ENCODE measurements around the gene GPR173.

Gene GPR173

GRCh38 chrX:53048169-53049126, at the start of gene GPR173:
Gene GPR173 (plus strand): TSS chrX:53048789. CDS start chrX:53076622, 27,833 bp downstream.
- peak; percentile 37 for DNase-seq

GRCh38 chrX:53000447-53001135, 48.0 kb upstream of the GPR173 start:
- DNase-seq = no peak

DNA sequence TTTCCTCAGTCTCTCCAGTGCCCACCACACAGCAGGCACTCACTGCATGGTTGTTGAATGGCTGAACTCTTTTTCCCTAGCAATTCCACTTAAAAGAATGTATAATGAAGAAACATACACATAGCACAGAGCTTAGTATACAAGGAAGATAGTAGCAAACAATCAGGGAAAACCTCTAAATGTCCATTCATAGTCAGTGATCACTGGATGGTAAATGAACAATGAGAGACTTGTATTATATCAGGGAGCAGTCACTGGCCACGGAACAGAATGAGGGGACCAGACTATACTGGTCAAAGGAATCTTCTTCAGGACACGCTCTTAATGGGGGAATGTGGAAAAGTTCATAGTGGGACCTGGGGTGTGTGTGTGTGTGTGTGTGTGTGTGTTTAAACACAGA, 46.6 kb upstream of the GPR173 start:
- no peak for DNase-seq

GRCh38 chrX:53003111-53003510, 45.5 kb upstream of the GPR173 start:
- DNase-seq = no peak

- DNase-seq = no peak
Measured at GRCh38 chrX:53004038-53004437, 44.6 kb upstream of the GPR173 start.

- DNase-seq = no peak
Measured at GRCh38 chrX:53004811-53005210, 43.8 kb upstream of the GPR173 start.

DNA sequence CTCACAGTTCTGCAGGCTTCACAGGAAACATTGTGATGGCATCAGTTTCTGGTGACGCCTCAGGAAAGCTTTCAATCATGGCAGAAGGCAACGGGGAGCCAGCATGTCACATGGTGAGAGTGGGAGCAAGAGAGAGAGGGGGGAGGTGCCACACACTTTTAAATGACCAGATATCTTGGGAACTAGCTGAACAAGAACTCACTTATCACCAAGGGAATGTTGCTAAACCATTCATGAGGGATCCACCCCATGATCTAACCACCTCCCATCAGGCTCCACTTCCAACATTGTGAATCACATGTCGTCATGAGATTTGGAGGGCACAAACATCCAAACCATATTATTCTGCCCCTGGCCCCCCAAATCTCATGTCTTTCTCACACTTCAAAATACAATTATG, 43.3 kb upstream of the GPR173 start:
- no peak for DNase-seq

DNA sequence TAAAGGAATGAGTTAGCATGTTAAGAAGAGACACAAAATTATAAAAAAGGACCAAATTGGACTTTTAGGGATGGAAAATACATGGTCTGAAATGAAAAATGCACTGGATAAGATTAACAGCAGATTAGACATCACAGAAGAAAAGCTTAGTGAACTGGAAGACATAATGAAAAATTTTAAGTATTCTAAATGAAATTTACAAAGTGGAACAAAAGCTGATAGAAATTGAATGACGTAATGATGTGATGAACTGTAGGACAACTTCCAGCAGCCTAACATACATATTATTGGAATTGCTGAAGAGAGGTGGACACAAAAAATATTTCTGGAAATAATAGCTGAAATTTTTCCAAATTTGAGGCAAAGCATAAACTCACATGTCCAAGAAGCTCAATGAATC, 39.6 kb upstream of the GPR173 start:
- no peak for DNase-seq

DNA sequence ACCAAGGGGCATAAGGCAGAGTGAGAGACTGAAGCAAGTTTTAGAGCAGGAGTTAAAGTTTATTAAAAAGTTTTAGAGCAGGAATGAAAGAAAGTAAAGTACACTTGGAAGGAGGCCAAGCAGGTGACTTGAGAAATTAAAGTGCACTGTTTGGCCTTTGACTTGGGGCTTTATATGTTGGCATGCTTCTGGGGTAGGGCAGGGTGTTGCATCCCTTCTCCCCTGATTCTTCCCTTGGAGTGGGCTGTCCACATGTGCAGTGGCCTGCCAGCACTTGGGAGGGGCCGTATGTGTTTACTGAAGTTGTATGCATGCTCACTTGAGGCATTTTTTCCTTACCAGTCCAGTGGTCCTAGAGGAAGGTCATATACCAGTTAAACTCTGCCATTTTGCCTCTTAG, 35.3 kb upstream of the GPR173 start:
- no peak for DNase-seq

DNA sequence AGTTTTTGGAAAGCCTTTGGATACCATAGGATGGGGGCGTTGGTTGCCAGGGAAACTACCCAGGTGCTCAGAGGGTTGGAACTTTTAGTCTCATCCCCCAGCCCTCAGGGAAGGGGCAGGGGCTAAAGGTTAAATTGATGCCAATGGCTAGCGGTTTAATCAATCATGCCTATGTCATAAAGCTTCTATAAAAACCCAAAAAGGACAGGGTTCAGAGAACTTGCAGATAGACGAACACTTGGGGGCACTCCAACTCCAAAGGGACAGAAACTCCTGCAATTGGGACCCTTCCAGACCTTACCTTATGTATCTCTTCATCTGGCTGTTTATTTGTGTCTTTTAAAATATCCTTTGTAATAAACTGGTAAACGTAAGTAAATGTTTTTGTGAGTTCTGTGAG, 30.0 kb upstream of the GPR173 start:
- no peak for DNase-seq

GRCh38 chrX:53022381-53022780, 26.2 kb upstream of the GPR173 start:
- DNase-seq = no peak

- DNase-seq = no peak
Measured at GRCh38 chrX:53028678-53029077, 19.9 kb upstream of the GPR173 start.

DNA sequence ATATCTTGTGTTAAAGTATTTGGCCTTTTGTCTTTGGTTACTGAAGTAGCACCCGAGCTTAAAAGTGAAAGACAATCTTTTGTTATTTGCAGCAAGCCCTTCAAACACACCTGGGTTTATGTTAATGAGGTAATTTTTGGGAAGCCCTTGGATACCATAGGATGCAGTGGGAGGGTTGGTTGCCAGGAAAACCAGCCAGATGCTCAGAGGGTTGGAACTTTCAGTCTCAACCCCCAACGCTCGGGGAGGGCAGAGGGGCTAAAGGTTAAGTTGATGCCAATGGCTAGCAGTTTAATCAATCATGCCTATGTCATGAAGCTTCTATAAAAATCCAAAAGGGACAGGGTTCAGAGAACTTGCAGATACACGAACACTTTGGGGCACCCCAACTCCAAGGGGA, 17.2 kb upstream of the GPR173 start:
- no peak for DNase-seq

DNA sequence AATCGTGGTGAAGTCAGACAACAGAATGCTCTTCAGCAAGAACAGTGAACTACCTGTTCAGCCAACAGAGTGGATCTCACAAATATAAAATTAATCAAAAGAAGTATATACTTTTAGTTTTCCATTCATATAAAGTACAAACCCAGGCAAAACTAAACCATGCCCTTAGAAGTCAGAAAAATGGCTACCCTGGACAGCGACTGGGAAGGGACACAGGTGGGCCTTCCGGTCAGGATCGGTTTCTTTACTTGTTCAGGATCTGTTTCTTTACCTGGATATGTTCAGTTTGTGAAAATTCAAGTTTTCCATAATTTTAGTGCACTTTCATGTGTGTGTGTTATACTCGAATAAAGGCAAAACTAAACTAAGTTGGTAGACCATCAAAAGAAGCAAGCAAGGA, 12.4 kb upstream of the GPR173 start:
- DNase-seq = no peak

DNA sequence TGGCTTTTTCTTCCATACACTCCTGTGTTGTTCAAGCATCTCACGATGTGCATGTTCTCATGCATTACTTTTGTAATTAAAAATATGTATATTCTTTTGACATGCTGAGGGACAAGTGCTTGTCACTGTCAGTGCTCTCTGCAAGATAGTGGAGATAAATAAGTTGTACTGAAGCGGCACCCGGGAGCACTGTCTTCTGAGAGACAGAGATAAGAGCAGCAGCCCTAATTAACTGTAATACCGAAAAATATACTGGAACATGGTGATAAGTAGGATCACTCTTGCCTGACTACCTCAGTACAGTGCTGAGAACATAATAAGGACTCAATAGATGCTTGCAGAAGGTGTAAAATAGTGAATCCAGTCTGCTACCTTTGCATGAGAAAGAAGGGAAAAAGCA, 9.4 kb upstream of the GPR173 start:
- DNase-seq = no peak

GRCh38 chrX:53044995-53045394, 3.6 kb upstream of the GPR173 start:
- DNase-seq = no peak

DNA sequence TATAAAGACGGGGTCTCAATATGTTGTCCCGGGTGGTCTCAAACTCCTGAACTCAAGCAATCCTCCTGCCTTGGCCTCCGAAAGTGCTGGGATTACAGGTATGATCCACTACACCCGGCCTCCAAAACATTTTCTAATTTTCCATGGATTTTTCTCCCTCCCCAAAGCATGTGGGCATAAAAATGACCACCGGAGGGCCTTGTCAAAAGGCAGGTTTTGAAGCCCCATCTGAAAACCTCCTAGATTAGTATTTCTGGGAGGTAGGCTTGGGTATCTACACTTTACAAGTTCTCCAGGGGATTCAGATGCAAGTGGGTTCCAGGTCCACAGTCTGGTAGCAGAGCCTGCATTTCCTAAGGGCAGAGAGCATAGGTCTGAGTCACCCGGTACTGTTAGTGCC, 1.4 kb upstream of the GPR173 start:
- DNase-seq = no peak

DNA sequence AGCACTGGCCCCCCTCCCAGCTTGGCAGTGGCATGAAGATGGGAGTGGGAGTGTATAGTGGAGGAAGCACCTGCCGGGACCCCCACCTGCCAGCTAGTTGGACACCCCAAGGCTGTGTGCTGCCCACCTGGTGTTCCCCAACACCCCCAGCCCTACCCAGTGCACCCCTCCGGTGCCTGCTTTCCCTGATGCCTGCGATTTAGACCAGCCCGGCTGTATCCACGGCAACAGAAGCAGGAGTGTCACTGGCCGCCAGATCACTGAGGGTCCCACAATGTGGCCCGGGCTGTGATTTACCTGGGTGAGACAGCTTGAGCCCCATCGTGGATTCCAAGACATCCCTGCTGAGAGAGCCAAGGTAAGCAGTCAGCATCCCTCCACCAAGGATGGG, 533 bp downstream of the GPR173 start:
- DNase-seq = no peak

GRCh38 chrX:53050841-53051240, 2.3 kb downstream of the GPR173 start:
- DNase-seq = no peak

- no peak for DNase-seq
Measured at GRCh38 chrX:53055244-53055849, 6.8 kb downstream of the GPR173 start.

GRCh38 chrX:53056292-53056691, 7.7 kb downstream of the GPR173 start:
- DNase-seq = no peak

DNA sequence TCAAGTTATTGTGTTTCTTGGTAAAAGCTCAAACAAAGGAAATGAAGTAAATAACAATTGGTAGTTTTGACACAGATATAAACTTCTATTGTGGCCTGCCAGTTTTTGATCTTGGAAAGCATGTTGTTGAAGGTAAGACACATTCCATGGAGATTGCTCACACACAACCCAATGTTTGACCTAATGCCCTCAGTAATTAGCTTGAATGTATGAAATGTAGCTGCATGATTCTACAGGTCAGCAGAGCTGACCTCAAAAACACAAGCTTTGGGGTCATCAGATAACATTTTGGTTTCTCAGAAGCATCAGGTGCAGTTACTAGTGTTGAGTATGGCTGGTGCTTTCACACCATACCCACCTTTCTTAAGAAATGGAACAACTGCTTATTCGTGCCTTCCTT, 16.5 kb downstream of the GPR173 start:
- no peak for DNase-seq

DNA sequence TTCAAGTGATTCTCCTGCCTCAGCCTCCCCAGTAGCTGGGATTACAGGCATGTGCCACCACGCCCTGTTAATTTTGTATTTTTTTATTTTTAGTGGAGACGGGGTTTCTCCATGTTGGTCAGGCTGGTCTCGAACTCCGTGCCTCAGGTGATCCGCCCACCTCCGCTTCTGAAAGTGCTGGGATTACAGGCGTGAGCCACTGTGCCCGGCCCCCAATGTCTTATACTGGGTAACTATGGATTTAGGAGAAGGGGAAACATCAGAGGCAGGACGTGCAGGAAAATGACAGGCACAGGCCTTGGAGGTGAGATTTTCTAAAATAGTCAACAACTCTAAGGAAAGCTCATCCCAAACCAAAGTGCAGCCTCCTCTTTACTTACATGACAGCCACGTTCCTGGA, 22.5 kb downstream of the GPR173 start:
- no peak for DNase-seq

Measured in NCI-H446 treated with DMSO at 0.1 percent for 48 hours (cell line).